Omental fat pad (tissue), 4 donors: Measurements from ENCODE around the gene B4GALT7. TPM values are rescaled to one million over a fixed set of nuclear protein-coding genes. Genes with fewer than 3 reads are reported as not detected.
"Not testable (repeated sequence)": the region's sequence is repeated elsewhere in the genome, so short reads cannot be mapped to it uniquely, and the experiment has no call there.

ENCODE experiments used
- ATAC-seq: fragments of 150-250 bp; one replicate; pipeline ENCODE4 v1.9.1; 2016; ENCODE audit warnings: mild to moderate bottlenecking, moderate library complexity; ENCODE audit not compliant: low FRiP score
- DNase-seq: peaks from one replicate; pipeline ENCODE4 v3.0.0-alpha.2; 2019; ENCODE audit warnings: low spot score
- CTCF ChIP-seq, 3 donors: fragments of 450-650 bp; IDR thresholded peaks; one replicate each; pipeline ENCODE4 v1.5.1; 2016 to 2017; ENCODE audit warnings: antibody characterized with exemption in 3 of 3, mild to moderate bottlenecking in 3 of 3, moderate library complexity in 2 of 3
- total RNA-seq, 4 donors: library from RNA; depleted of rRNA; stranded (reverse); fragments of >200 nt; gene quantifications; one replicate each; pipeline ENCODE4 v1.1.0, GENCODE V29; 2016

B4GALT7 gene
- total RNA-seq, 4 donors from 2014 or later: 19.5 to 46.4 (median 25.8) TPM

- no peak for TF ChIP-seq CTCF (IDR thresholded peaks at IDR 0.05)
- DNase-seq: no peak
- no peak for ATAC-seq
Observed at GRCh38 chr5:177609076-177610059, 9.4 kb downstream of the B4GALT7 start.

- TF ChIP-seq CTCF (IDR thresholded peaks at IDR 0.05): no peak
- DNase-seq: no peak
- ATAC-seq: no peak
Observed at GRCh38 chr5:177610131-177610769, 10.3 kb downstream of the B4GALT7 start.

- DNase-seq (no peak), ATAC-seq (no peak)
- TF ChIP-seq CTCF (IDR thresholded peaks at IDR 0.05): no peak
Observed at GRCh38 chr5:177610770-177611445, 11.0 kb downstream of the B4GALT7 start.

DNA sequence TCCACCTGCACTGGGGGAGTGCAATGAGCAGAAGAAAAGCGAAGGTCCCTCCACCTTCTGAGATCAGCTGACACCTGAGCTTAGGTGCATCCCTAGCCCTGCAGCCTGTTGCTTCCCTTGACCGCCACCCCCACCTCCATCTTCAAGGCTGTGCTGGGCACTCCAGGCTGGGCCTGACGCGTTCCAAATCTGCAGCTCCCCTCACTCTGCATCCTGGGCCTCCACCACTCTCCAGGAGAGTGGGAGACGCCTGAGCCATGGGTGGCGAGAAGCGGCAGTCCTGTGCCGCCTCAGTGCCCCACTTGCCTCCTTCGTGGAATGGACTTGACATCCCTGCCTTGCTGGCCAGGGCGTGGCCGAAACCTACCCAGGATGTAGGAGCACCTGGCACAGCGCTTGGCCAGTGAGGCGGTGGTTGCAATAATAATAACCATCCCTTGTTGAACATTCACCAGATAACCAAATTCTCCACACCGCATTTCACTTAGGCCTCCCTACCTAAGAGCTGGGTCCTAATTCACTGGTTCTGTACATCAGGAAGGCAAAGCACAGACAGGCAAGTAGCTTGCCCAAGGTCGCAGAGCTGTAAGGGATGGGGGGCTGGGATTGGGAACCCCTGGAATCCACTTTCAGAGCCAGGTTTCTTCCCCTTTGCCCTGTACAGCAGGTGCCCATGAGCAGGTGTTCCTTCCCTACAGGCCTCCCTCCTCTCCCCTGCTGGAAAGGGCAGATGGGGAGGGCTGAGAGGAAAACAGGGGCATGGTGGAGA is 11.7 kb downstream of the B4GALT7 start:
- TF ChIP-seq CTCF (IDR thresholded peaks at IDR 0.05): no peak
- ATAC-seq: no peak
- no peak for DNase-seq

DNA sequence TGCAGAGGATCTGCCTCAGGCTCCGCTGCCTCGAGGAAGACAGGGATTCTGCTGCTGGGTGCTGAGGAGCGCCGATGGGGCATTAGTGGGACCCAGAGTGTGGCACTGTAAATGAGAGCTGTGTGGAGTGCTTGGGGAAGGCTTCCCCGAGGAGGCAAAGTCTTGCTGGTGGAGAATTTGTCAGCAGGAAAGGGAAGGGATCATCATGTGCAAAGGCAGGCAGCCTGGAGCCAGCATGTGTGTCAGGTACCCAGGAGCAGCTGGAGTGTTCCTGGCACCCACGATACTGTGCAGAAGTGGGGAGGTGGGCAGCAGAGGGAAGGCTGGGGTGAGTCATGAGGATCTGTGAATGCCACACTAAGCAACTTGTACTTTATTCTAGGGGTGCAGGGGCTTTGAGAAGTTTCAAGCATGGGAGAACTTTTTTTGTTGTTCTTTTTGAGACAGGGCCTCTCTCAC is 12.3 kb downstream of the B4GALT7 start:
- DNase-seq: no peak
- no peak for ATAC-seq
- no peak for TF ChIP-seq CTCF (IDR thresholded peaks at IDR 0.05)

DNA sequence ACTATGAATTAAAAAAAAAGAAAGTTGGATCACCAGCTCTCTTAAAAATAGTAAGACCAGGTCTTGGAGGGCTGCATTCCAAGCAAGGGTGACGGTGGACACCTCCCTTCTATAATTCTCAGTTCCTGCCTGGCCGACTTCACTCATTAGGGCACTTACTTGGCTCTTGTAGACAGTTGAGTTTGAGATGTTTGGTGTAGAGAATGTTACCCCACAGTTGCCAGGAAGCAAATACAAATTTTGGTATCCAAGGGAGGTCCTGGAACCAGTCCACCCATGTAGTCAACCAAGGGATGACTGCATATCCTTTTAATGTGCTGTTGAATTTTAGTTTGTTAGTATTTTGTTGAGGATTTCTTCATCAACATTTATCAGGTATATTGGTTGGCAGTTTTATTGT is 20.6 kb downstream of the B4GALT7 start:
- ATAC-seq (peak; percentile 91), DNase-seq (no peak)
- no peak for TF ChIP-seq CTCF (IDR thresholded peaks at IDR 0.05)

DNA sequence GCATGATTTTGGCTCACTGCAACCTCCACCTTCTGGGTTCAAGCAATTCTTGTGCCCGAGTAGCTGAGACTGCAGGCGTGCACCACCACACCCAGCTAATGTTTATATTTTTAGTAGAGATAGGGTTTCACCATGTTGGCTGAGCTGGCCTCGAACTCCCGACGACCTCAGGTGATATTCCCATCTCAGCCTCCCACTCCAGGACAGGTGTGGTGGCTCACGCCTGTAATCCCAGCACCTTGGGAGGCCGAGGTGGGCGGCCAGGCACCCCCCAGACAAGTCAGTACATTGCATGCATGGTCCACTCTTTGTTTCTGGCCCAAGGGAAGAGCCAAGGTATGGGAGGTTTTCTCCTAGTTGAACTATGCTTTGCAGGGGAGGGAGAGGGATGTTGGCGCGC is 24.2 kb downstream of the B4GALT7 start:
- ATAC-seq, DNase-seq: not testable (repeated sequence)

DNA sequence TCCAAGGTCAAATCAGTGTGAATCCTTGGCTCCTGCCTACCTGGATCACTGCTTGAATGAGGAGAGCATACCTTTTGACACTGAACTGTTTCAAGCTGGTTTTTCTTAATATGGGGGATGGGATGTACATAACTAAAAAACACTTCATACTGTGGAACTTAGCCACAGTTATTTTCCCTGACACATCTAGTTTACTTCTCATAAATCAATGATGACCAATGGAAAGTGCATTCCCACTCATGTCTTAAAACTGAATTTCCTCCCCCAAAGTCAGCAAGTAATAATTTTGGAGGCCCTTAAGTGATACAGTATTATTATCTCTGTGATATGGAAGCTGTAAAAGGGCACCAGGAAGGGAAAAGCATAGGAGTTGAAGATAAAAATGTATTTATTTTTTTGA is 30.3 kb downstream of the B4GALT7 start:
- ATAC-seq: peak; percentile 39
- DNase-seq: not testable (repeated sequence)

DNA sequence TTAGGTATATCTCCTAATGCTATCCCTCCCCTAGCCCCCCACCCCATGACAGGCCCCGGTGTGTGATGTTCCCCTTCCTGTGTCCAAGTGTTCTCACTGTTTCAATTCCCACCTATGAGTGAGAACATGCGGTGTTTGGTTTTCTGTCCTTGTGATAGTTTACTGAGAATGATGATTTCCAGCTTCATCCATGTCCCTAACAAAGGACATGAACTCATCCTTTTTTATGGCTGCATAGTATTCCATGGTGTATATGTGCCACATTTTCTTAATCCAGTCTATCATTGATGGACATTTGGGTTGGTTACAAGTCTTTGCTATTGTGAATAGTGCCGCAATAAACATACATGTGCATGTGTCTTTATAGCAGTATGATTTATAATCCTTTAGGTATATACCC is 35.0 kb downstream of the B4GALT7 start:
- DNase-seq, ATAC-seq: not testable (repeated sequence)

- not testable (repeated sequence) for DNase-seq, ATAC-seq
Observed at GRCh38 chr5:177645462-177645861, 45.5 kb downstream of the B4GALT7 start.
